ENCODE results near the gene DHRS9. TPM values are rescaled to one million over a fixed set of nuclear protein-coding genes. Genes with fewer than 3 reads are reported as not detected.

Gene DHRS9
- total and polyA plus RNA-seq, 9 of the 15 experiments (the other 6 are each of a cell fraction or from before 2014, with no cell fraction given), result 0.27 to 1.7 (median 0.69) TPM

- H3K36me3 ChIP-seq (ENCODE audit: control insufficient read depth, insufficient read depth, low read length), result no peaks in the 10 kb centered on the region
- no peak overlapping the region for H2AFZ ChIP-seq (ENCODE audit: low read depth, low read length)
- TF ChIP-seq, protein P1, sequence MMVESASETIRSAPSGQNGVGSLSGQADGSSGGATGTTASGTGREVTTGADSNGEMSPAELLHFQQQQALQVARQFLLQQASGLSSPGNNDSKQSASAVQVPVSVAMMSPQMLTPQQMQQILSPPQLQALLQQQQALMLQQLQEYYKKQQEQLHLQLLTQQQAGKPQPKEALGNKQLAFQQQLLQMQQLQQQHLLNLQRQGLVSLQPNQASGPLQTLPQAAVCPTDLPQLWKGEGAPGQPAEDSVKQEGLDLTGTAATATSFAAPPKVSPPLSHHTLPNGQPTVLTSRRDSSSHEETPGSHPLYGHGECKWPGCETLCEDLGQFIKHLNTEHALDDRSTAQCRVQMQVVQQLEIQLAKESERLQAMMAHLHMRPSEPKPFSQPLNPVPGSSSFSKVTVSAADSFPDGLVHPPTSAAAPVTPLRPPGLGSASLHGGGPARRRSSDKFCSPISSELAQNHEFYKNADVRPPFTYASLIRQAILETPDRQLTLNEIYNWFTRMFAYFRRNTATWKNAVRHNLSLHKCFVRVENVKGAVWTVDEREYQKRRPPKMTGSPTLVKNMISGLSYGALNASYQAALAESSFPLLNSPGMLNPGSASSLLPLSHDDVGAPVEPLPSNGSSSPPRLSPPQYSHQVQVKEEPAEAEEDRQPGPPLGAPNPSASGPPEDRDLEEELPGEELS (CRISPR knock-in tag; IDR thresholded peaks at IDR 0.05; ENCODE audit: borderline replicate concordance), result no peak
- TF ChIP-seq ZNF121 (CRISPR knock-in tag; conservative IDR thresholded peaks at IDR 0.05) (no peak), ATF1 (CRISPR knock-in tag; IDR thresholded peaks at IDR 0.05) (no peak), ATF1 (tag; IDR thresholded peaks at IDR 0.05) (no peak), HNRNPH1 (optimal IDR thresholded peaks at IDR 0.05; ENCODE audit: low read depth, low read length) (no peak)
- TF ChIP-seq, protein P2, sequence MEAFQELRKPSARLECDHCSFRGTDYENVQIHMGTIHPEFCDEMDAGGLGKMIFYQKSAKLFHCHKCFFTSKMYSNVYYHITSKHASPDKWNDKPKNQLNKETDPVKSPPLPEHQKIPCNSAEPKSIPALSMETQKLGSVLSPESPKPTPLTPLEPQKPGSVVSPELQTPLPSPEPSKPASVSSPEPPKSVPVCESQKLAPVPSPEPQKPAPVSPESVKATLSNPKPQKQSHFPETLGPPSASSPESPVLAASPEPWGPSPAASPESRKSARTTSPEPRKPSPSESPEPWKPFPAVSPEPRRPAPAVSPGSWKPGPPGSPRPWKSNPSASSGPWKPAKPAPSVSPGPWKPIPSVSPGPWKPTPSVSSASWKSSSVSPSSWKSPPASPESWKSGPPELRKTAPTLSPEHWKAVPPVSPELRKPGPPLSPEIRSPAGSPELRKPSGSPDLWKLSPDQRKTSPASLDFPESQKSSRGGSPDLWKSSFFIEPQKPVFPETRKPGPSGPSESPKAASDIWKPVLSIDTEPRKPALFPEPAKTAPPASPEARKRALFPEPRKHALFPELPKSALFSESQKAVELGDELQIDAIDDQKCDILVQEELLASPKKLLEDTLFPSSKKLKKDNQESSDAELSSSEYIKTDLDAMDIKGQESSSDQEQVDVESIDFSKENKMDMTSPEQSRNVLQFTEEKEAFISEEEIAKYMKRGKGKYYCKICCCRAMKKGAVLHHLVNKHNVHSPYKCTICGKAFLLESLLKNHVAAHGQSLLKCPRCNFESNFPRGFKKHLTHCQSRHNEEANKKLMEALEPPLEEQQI (IDR thresholded peaks at IDR 0.05), result no peak
- in situ Hi-C loops (cut with MboI), result no loop called here
- H3K9me3 ChIP-seq (replicated peaks; ENCODE audit: control insufficient read depth, insufficient read depth, low read depth, low read length), result no peaks in the 10 kb centered on the region
- FAIRE-seq, result no peak
- POLR2A ChIA-PET, result interaction anchor here (0.6 to 1.0 kb wide), 3 partner anchors 13 to 135 kb away, joined by 3 to 5 read pairs (median 3); no protein-coding TSS in a partner anchor
- H3K9ac ChIP-seq (ENCODE audit: insufficient read depth in 1 of 2, low read depth in 2 of 2, low read length in 2 of 2), result no peak overlapping the region
- H3K9me1 ChIP-seq (ENCODE audit: control insufficient read depth, insufficient read depth, low read length), result no peaks in the 10 kb centered on the region
- BruUV-seq (replicated peaks), result no TSS peak
- peaks cover 3 to 15% of the 10 kb centered on the region in 2 experiments; a peak in 4 of 5 replicates for H3K4me1 ChIP-seq (replicated peaks in 1 of 2; ENCODE audit: control insufficient read depth in 2 of 2, insufficient read depth in 2 of 2, low read length in 2 of 2)
- no peak for ATAC-seq
- no peak overlapping the region for H3K27ac ChIP-seq (ENCODE audit: extremely low read depth, low read depth, low read length)
- CTCF ChIA-PET (ENCODE audit: low intra/inter-chr PET ratio), result no interaction called here
- H4K20me1 ChIP-seq (replicated peaks; ENCODE audit: control insufficient read depth, insufficient read depth, low read length), result no peaks in the 10 kb centered on the region
- intact Hi-C loops (cut with micrococcal nuclease), result no loop called here
- no peaks in the 10 kb centered on the region for H3K27me3 ChIP-seq (ENCODE audit: control insufficient read depth in 2 of 2, insufficient read depth in 2 of 2, low read length in 2 of 2)
- H3K79me2 ChIP-seq (ENCODE audit: control insufficient read depth, insufficient read depth, low read length), result no peaks in the 10 kb centered on the region
- H3K4me2 ChIP-seq (ENCODE audit: insufficient read depth, low read length), result no peak overlapping the region
- no peak for DNase-seq (ENCODE audit: extremely low read depth in 1 of 4, low spot score in 3 of 4)
- no peak overlapping the region for H3K4me3 ChIP-seq
- 11% methylated on average over 1 of the region's 1 CpG for WGBS (ENCODE audit: insufficient coverage, low coverage, missing lambda C conversion rate)
Observed at GRCh38 chr2:169065422-169065821, 3.9 kb upstream of the DHRS9 start.
